HL-60/S4 treated with retinoic acid at 250 ng/mL for 4 days and 3 days (cell line): ENCODE results near the gene ACSL6.

Experiments
- in situ Hi-C: fragments of 300-500 bp; cut with MboI; formaldehyde crosslinking; loops from 2 replicates; pipeline ENCODE4 v1.7.0; 2022; ENCODE audit warnings: low sequenced_read_pairs

Gene ACSL6

DNA sequence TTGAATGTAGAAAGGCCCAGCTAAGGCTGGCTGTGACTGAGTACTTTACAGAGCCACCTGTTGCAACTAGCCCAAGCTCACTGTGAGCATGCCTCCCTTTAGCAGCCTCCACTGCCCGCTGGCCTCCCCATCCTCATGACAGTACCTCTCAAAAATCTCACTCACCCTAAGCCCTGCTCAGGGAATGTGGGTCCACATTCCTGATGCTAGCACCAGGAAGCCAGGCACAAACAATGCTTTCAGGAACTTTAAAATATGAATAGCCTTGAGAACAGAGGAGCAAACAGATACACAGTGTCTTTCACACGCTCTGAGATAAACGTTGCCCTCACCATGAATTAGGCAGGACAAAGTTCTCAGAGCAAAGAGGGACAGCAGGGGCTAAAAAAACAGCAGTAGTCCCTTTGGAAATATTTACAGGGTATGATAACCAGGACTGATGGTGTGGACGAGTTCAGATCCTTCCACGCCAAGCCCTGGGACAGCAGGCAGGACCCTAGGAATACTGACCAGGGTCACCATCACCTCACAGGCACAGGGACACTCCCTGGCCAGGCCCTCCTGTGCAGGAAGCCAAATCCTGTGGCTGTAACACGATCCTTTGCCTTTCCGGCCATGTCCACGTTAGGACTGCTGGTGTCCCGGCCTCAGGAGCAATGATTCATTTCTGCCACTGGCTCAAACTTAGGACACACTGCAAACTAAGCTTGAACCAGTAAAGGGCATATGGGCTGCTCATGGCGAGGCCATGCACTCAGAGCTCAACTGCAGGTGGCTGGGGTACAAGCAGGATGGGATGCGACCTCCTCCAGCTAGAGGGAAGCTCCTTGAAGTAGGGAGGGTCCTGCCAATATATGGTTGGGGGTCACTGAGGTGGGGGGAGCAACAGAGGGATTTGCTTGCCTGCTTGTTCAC, 9.6 kb downstream of the ACSL6 start:
- in situ Hi-C loops, result loop anchor here (25.0 kb wide), 1 partner anchor 390 kb away; no protein-coding TSS in a partner anchor

GRCh38 chr5:132000677-132001453, 10.6 kb downstream of the ACSL6 start:
- in situ Hi-C loops, result loop anchor here (25.0 kb wide), 1 partner anchor 389 kb away; no protein-coding TSS in a partner anchor

DNA sequence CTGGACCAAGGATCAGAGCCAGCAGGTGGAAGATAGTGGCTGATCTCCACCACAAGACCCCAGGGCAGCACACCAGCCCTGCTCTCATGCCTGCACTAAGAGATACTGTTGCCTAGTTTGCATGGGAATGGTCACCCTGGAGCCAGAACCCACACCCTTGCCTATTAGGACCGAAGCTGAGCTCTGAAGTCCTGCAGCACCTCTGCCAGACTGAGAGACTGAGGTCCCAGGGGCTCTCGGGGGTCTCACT, 11.3 kb downstream of the ACSL6 start:
- in situ Hi-C loops, result loop anchor here (25.0 kb wide), 1 partner anchor 388 kb away; no protein-coding TSS in a partner anchor

DNA sequence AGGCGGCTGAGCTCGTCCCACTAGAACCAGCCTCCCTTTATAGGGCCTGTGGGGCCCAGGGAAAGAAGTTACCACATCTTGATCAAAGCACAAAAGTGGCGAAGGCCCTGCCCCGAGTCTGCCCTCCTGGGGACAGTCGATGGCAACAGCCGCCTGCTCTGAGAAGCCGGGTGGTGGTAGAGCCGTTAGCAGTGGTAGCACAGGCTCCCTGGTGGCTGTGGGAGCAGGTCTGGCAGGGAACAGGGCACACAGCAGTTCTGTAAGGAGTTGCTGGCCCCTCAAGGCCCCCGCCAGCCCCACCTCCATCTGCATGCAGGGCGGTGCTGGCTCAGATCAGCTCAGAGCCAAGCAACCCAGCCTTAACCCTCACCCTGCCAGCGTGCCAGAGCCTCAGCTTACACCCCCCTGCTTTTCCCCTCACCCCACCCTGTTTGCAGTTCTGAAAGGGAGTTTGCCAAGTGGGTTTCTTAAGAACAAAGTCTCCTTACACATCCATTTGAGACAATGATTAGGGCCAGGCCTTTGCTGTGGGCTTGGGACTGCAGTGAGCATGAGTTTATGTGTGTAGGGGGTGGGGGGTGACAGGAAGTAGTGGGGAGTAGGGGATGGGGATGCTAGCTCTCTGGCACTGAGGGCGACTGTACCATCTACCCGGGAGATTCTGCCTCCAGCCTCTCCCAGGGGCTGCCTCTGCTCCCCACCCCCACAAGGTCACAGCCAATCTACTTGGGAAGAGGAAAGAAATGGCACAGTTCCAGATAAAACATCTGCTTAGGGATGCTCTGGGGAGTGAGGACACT, 11.8 kb downstream of the ACSL6 start:
- in situ Hi-C loops, result loop anchor here (25.0 kb wide), 1 partner anchor 387 kb away; no protein-coding TSS in a partner anchor

- in situ Hi-C loops, result no loop called here
These were observed 12.4 kb downstream of the ACSL6 start for GRCh38 chr5:131999041-131999440.

DNA sequence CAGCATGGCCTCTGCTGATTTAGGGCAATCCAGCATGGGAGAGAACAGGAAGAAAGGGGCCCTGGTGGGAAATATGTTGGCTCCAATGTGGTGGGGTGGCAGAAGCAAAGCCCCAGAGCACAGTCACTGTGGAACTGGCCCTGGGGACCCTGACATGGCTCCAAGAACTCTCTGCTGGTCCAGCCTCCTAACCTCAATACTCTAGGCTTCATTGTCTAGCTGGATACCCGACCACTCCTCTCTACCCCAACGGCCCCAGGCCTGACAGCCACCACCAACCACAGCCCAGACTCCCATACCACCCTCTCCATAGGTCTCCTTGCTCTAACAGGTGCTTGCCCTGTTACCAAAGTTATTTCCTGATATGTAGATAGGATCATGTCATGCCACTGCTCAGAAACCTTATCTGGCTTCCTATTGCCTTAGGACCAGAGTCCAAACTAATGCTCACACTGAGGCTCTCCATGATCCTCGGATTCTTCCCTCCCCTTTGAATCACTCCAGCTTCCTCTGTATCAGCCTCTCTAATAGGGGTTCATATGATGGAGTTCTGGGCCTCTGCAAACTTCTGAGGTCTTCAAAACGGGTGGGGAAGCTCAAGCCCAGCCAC, 12.9 kb downstream of the ACSL6 start:
- in situ Hi-C loops, result no loop called here

DNA sequence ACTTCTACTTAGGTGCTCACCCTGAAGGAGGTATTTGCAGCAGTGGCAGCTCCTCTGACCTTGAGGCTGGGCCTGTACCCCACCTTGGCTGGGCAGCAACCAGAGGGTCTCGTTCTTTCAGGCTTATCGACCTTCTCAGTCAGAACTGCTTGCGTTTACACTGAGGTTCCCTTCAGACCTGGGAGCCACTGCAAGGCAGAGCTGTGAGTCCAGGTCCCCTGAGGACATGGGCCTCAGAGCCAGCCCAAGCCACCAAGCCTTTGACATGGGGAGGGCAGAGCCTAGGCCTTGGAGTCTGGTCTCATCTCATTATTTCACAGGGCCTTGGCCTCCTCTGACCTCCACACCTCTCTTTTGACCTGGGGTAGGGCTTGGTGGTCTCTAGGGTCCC, 13.7 kb downstream of the ACSL6 start:
- in situ Hi-C loops, result no loop called here

DNA sequence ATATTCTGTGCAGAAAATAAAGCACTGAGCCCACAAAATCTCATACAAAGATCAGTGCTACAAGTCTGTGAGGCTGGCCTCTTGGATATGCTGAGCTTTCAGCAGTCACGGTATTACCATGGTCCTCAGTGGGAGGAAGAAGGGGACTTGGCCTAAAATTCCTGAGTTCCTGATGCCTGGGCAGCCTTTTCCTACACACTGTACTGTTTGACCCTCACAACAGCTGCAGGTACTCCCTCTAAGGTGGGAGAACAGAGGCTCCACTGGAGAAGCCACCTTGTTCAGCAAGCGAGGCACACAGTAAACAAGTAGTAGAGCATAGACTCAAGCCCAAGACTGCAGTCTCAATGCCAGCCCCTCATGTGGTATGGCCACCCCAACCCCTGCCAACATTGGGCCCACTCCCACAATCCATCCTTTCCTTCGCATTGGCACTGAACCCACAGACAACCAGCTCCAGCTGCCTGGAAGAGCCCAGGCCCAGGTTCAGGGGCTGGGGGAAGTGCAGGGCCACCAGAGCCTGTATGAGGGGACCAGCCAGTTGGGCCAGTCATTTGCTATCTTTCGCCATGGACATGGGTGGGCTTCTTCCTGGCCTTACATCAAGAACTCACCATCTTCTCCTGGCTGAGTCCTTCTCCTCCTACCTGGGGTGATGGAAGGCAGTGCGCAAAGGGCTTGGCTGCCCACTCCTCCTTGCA, 14.3 kb downstream of the ACSL6 start:
- in situ Hi-C loops, result no loop called here

- in situ Hi-C loops, result no loop called here
These were observed 15.0 kb downstream of the ACSL6 start for GRCh38 chr5:131996210-131997025.

- in situ Hi-C loops, result no loop called here
These were observed 16.8 kb downstream of the ACSL6 start for GRCh38 chr5:131994533-131995226.

- in situ Hi-C loops, result no loop called here
These were observed 17.4 kb downstream of the ACSL6 start for GRCh38 chr5:131994090-131994489.

- in situ Hi-C loops, result no loop called here
These were observed 17.8 kb downstream of the ACSL6 start for GRCh38 chr5:131993676-131994075.

DNA sequence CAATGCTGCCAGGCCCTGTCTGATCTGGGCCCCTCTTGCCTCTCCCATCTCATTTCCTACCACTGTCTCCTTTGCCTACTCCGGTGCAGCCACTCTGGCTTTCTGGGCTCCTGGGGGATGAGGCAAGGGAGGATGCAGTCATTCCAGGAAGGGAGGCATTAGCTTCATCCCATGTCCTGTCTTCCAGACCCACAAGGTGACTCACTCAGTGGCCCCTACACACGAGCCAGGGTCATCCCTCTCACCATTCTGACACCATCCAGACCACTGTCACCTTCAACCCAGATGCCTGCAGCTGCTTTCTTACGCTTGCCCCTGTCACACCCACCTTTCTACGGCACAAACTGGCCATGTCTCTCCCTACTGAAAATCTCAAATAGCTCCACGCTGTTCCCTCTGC, 19.1 kb downstream of the ACSL6 start:
- in situ Hi-C loops, result no loop called here

DNA sequence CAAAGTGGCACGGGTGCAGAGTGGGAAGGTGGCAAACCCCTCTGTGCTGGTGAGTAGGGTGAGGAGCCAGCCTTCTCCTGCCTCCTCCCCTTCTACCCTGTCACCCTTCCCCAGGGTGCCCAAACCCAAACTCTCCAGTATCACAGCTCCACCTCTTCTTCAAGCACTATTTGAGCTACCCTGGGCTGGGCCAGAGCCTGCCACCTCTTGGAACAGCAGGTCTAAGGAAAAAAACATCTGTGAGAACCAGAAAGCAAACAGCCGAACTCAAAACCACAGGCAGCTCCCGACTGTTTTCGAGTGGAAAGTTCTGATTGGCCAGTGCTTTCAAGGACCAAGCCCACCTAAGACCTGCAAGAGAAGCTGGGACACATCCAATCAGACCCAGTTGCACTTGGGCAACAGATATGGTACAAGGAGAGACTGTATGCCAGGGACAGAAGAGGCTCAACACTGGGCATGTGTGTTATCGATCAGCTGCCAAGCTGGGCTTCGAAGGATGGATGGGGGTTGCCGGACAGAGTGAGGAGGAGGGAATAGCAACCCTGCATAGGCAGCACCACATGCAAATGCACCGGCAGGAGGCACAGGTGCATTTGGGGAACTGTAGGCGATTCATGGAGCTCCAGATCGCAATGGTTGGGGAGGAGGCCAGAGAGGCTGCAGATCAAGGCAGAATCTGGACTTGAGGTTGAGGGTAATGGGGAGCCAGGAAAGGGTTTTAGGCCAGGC, 19.7 kb downstream of the ACSL6 start:
- in situ Hi-C loops, result no loop called here

DNA sequence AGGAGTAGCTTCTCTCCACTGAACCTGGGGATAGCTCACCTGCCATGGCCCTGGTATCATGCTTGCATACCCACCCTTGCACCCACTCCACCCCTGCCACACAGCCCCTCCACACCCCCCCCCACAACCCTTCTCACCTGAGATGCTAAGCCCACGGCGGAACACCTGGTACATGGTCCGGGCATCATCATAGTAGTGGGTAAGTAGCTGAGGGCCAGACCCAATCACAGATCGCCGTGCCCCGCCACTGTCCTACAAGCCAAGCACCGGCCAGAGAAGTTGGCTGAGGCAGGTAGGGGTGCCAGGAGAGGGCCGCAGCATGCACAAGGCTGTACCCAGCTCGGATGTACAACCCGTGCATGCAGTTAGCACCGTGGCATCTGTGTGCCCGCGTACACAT, 20.7 kb downstream of the ACSL6 start:
- in situ Hi-C loops, result no loop called here

- in situ Hi-C loops, result no loop called here
These were observed 22.9 kb downstream of the ACSL6 start for GRCh38 chr5:131988601-131989000.

GRCh38 chr5:131987251-131987650, 24.2 kb downstream of the ACSL6 start:
- in situ Hi-C loops, result no loop called here
